HCT116 (cell line): ENCODE data around the gene CENPX. TPM values are rescaled to one million over a fixed set of nuclear protein-coding genes. Genes with fewer than 3 reads are reported as not detected.

Experiments used
- ATAC-seq: fragments of 200-7000 bp; cut with Tn5 transposase; 2 replicates; pipeline ENCODE4 v1.9.1; 2020; ENCODE audit warnings: mild to moderate bottlenecking, moderate library complexity
- BruUV-seq: library from RNA; stranded (reverse); fragments of 400-500 nt; replicated peaks from 2 replicates; lab custom pipeline; 2021; lab: Mats Ljungman, UMichigan
- CTCF ChIA-PET: fragments of 300-600 bp; sonication (Branson Sonifier 250); formaldehyde crosslinking; loops from one replicate; lab custom pipeline; 2021; ENCODE audit warnings: antibody characterized with exemption; lab: Charles Lee
- POLR2A ChIA-PET: fragments of 300-600, 350-600 bp; sonication (Branson Sonifier 250); formaldehyde crosslinking; loops from one replicate; lab custom pipeline; 2021; ENCODE audit warnings: antibody characterized with exemption; lab: Charles Lee
- RAD21 ChIA-PET, 2 experiments: fragments of 300-600 bp; sonication (Branson Sonifier 250); formaldehyde crosslinking; loops; one replicate each; lab custom pipeline; 2023; ENCODE audit warnings: low total read pairs in 2 of 2; ENCODE audit not compliant: uncharacterized antibody in 2 of 2, unreplicated experiment in 2 of 2, low non-redundant PET in 1 of 2; lab: Charles Lee
- DNase-seq: peaks from one replicate; pipeline ENCODE4 v3.0.0-alpha.2; 2010; ENCODE audit warnings: low read depth, low spot score
- H2AFZ ChIP-seq: fragments of 200-600 bp; shearing (Covaris generic), sonication (generic); 2 replicates; pipeline ENCODE4 v1.6.1; 2017; ENCODE audit warnings: low read depth, mixed run types, mixed read lengths, antibody characterized with exemption, low read length; ENCODE audit not compliant: poor library complexity, severe bottlenecking
- H3K27ac ChIP-seq: 2 replicates; pipeline ENCODE4 v1.5.1; 2012; ENCODE audit warnings: low read depth, low read length
- H3K27me3 ChIP-seq: fragments of 200-600 bp; sonication (generic); 2 replicates; pipeline ENCODE4 v1.6.1; 2016; ENCODE audit warnings: mixed run types, low read length, mixed read lengths; ENCODE audit not compliant: insufficient read depth
- H3K36me3 ChIP-seq, 2 experiments: fragments of 200-500 bp in 1 of 2; fragments of 200-600 bp in 1 of 2; sonication (Bioruptor generic) in 1 of 2; sonication (generic) in 1 of 2; 2 replicates each; pipeline versions ENCODE4 v1.5.1 to v1.6.1; 2014 to 2016; ENCODE audit warnings: low read length in 2 of 2, inconsistent platforms in 1 of 2, mixed read lengths in 1 of 2, mixed run types in 1 of 2; ENCODE audit not compliant: insufficient read depth in 2 of 2, control insufficient read depth in 1 of 2
- H3K4me1 ChIP-seq, 2 experiments: fragments of 200-600 bp in 1 of 2; sonication (generic) in 1 of 2; 2 replicates each; pipeline versions ENCODE4 v1.5.1 to v1.6.1; 2012 to 2017; ENCODE audit warnings: low read length in 2 of 2, inconsistent platforms in 1 of 2, mild to moderate bottlenecking in 1 of 2, mixed read lengths in 1 of 2, mixed run types in 1 of 2, moderate library complexity in 1 of 2; ENCODE audit not compliant: insufficient read depth in 2 of 2, control insufficient read depth in 1 of 2
- H3K4me2 ChIP-seq: fragments of 200-600 bp; sonication (generic); 2 replicates; pipeline ENCODE4 v1.6.1; 2017; ENCODE audit warnings: mixed run types, low read length, mixed read lengths
- H3K4me3 ChIP-seq, 2 experiments: fragments of 200-600 bp in 1 of 2; sonication (generic) in 1 of 2; replicated peaks in 1 of 2; 2 replicates each; pipeline ENCODE4 v1.5.1; 2011 to 2016; ENCODE audit warnings: low read length in 2 of 2, control low read depth in 1 of 2, low read depth in 1 of 2, mild to moderate bottlenecking in 1 of 2, mixed read lengths in 1 of 2, mixed run types in 1 of 2
- H3K79me2 ChIP-seq: fragments of 200-600 bp; sonication (generic); 2 replicates; pipeline ENCODE4 v1.6.1; 2017; ENCODE audit warnings: mild to moderate bottlenecking, mixed run types, low read length, moderate library complexity, mixed read lengths; ENCODE audit not compliant: insufficient read depth
- H3K9ac ChIP-seq: fragments of 200-600 bp; sonication (generic); 2 replicates; pipeline ENCODE4 v1.6.1; 2016; ENCODE audit warnings: low read length, mixed read lengths
- H3K9me2 ChIP-seq: fragments of 200-600 bp; sonication (generic), shearing (Covaris generic); 2 replicates; pipeline ENCODE4 v1.6.1; 2017; ENCODE audit warnings: mixed run types, mild to moderate bottlenecking, moderate library complexity; ENCODE audit not compliant: insufficient read depth
- H3K9me3 ChIP-seq, 2 experiments: fragments of 200-500 bp in 1 of 2; fragments of 200-600 bp in 1 of 2; sonication (Bioruptor generic) in 1 of 2; sonication (generic) in 1 of 2; 2 replicates each; pipeline ENCODE4 v1.6.1; 2014 to 2017; ENCODE audit warnings: low read length in 2 of 2, mixed read lengths in 2 of 2, inconsistent platforms in 1 of 2, low read depth in 1 of 2, mild to moderate bottlenecking in 1 of 2, mixed run types in 1 of 2, moderate library complexity in 1 of 2; ENCODE audit not compliant: control insufficient read depth in 1 of 2, insufficient read depth in 1 of 2
- H4K20me1 ChIP-seq: fragments of 200-600 bp; sonication (generic), shearing (Covaris generic); 2 replicates; pipeline ENCODE4 v1.6.1; 2017; ENCODE audit warnings: mixed run types, mild to moderate bottlenecking, moderate library complexity; ENCODE audit not compliant: insufficient read depth
- CBX3 ChIP-seq: IDR thresholded peaks from 2 replicates; pipeline ENCODE4 v1.6.1; 2012; ENCODE audit warnings: low read depth
- EGR1 ChIP-seq: IDR thresholded peaks from 2 replicates; pipeline ENCODE4 v1.6.1; 2012; ENCODE audit warnings: low read depth
- ELF1 ChIP-seq: IDR thresholded peaks from 2 replicates; pipeline ENCODE4 v1.6.1; 2012; ENCODE audit warnings: low read depth, borderline replicate concordance
- EZH2 ChIP-seq: fragments of 200-600 bp; sonication (generic); IDR thresholded peaks from 2 replicates; pipeline ENCODE4 v1.6.1; 2017; ENCODE audit warnings: antibody characterized with exemption, mixed run types
- EZH2phosphoT487 ChIP-seq: fragments of 200-600 bp; IDR thresholded peaks from 2 replicates; pipeline ENCODE4 v1.6.1; 2018; ENCODE audit warnings: antibody characterized with exemption, borderline replicate concordance
- FOSL1 ChIP-seq: IDR thresholded peaks from 2 replicates; pipeline ENCODE4 v1.6.1; 2012; ENCODE audit warnings: low read depth
- POLR2AphosphoS5 ChIP-seq: IDR thresholded peaks from 2 replicates; pipeline ENCODE4 v1.6.1; 2011; ENCODE audit warnings: mild to moderate bottlenecking, low read depth, low read length, moderate library complexity
- RAD21 ChIP-seq: IDR thresholded peaks from 2 replicates; pipeline ENCODE4 v1.6.1; 2012; ENCODE audit warnings: low read depth, mild to moderate bottlenecking
- SIN3A ChIP-seq: IDR thresholded peaks from 2 replicates; pipeline ENCODE4 v1.6.1; 2012; ENCODE audit warnings: low read depth
- SP1 ChIP-seq: IDR thresholded peaks from 2 replicates; pipeline ENCODE4 v1.6.1; 2012; ENCODE audit warnings: low read depth
- SRF ChIP-seq: IDR thresholded peaks from 2 replicates; pipeline ENCODE4 v1.6.1; 2012; ENCODE audit warnings: low read depth
- TCF7L2 ChIP-seq: IDR thresholded peaks from 2 replicates; pipeline ENCODE4 v1.7.0; 2011; ENCODE audit warnings: borderline replicate concordance, inconsistent platforms; ENCODE audit not compliant: insufficient read depth, insufficient read length; ENCODE audit errors: extremely low read depth
- YY1 ChIP-seq: IDR thresholded peaks from 2 replicates; pipeline ENCODE4 v1.6.1; 2011; ENCODE audit warnings: low read length, low read depth, moderate library complexity, mild to moderate bottlenecking; ENCODE audit not compliant: insufficient replicate concordance; ENCODE audit errors: extremely low read depth
- intact Hi-C: fragments of 100-400 bp; cut with micrococcal nuclease; formaldehyde crosslinking; loops from 2 replicates; pipeline ENCODE4 v1.10.0; 2022
- total RNA-seq: library from RNA; stranded (reverse); gene quantifications from one replicate; pipeline ENCODE4 v1.2.1, GENCODE V29; 2021; ENCODE audit not compliant: unreplicated experiment
- TF ChIP-seq, protein P1 (sequence below): IDR thresholded peaks from 2 replicates; pipeline ENCODE4 v1.6.1; 2012
- TF ChIP-seq, protein P2 (sequence below): IDR thresholded peaks from 2 replicates; pipeline ENCODE4 v1.6.1; 2011; ENCODE audit warnings: mild to moderate bottlenecking, low read length, moderate library complexity; ENCODE audit not compliant: insufficient replicate concordance; ENCODE audit errors: extremely low read depth
- TF ChIP-seq, protein P3 (sequence below): IDR thresholded peaks from 2 replicates; pipeline ENCODE4 v1.6.1; 2012

Gene CENPX
- total RNA-seq, 1 experiment from 2014 or later = 184 TPM

DNA sequence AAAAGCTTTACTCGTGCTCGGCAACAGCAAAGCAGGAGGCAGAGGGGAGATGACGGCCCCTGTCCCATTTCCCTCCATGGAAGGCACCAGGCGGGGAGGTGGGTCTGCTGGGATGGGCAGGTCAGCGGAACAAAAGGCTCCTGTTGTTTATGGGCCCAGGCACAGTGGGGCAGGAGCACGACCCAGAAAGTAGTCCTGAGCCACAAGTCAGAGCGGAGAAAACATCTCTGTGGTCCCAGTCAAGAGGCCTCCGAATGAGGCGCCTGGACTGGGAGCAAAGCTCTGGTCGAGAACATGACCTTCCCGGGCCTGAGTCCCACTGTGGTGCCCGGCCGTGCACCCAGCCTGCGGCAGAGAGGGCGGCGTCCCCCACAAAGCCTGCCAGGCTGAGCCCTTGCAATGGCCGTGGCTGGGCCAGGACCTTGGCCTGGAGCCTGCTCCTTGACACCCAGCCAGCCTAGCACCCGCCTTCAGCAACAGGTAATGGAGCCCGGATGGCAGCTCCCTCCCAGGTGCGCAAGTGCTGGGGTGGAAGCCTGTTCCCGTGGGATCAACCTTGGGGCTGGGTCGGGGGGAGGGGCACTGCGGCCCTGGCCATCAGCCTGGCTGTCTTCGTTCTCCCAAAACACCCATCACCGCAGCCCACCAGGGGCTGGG is 25.4 kb upstream of the CENPX start:
- ATAC-seq (no peak), DNase-seq (no peak)
- RAD21 ChIA-PET = interaction anchor here in 1 of 2 experiments (0.7 kb wide), 1 partner anchor 28 kb away, joined by 3 read pairs; no protein-coding TSS in a partner anchor
- TSS peak; percentile 22 for BruUV-seq
- intact Hi-C loops = no loop called here
- Histone ChIP-seq H3K9me3 (no peaks in the 10 kb centered on the region), H3K4me2 (no peak overlapping the region), H3K27ac (no peak overlapping the region; the same call in 1 of the 2 replicates), H3K79me2 (peaks cover 25% of the 10 kb centered on the region), H3K9ac (no peak overlapping the region), H4K20me1 (no peaks in the 10 kb centered on the region), H2AFZ (no peak overlapping the region), H3K9me2 (no peaks in the 10 kb centered on the region), H3K4me1 (peaks cover 8 to 15% of the 10 kb centered on the region in 2 experiments; a peak in 3 of 4 replicates), H3K27me3 (no peaks in the 10 kb centered on the region), H3K36me3 (peaks cover 7 to 19% of the 10 kb centered on the region in 2 experiments; a peak in 2 of 4 replicates), H3K4me3 (no peak overlapping the region)
- CTCF ChIA-PET = no interaction called here
- POLR2A ChIA-PET = no interaction called here
- no peak for TF ChIP-seq POLR2AphosphoS5
- TF ChIP-seq, protein P1, sequence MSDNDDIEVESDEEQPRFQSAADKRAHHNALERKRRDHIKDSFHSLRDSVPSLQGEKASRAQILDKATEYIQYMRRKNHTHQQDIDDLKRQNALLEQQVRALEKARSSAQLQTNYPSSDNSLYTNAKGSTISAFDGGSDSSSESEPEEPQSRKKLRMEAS = no peak
- TF ChIP-seq YY1 = no peak
- TF ChIP-seq RAD21 = no peak
- TF ChIP-seq SP1 = no peak
- TF ChIP-seq ELF1 = no peak
- no peak for TF ChIP-seq FOSL1
- TF ChIP-seq CBX3 = no peak
- TF ChIP-seq EZH2 = no peak
- TF ChIP-seq, protein P2, sequence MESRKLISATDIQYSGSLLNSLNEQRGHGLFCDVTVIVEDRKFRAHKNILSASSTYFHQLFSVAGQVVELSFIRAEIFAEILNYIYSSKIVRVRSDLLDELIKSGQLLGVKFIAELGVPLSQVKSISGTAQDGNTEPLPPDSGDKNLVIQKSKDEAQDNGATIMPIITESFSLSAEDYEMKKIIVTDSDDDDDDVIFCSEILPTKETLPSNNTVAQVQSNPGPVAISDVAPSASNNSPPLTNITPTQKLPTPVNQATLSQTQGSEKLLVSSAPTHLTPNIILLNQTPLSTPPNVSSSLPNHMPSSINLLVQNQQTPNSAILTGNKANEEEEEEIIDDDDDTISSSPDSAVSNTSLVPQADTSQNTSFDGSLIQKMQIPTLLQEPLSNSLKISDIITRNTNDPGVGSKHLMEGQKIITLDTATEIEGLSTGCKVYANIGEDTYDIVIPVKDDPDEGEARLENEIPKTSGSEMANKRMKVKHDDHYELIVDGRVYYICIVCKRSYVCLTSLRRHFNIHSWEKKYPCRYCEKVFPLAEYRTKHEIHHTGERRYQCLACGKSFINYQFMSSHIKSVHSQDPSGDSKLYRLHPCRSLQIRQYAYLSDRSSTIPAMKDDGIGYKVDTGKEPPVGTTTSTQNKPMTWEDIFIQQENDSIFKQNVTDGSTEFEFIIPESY = no peak
- no peak for TF ChIP-seq EZH2phosphoT487
- TF ChIP-seq SRF = no peak
- TF ChIP-seq TCF7L2 = no peak
- no peak for TF ChIP-seq SIN3A
- TF ChIP-seq, protein P3, sequence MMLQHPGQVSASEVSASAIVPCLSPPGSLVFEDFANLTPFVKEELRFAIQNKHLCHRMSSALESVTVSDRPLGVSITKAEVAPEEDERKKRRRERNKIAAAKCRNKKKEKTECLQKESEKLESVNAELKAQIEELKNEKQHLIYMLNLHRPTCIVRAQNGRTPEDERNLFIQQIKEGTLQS = no peak
- TF ChIP-seq EGR1 = no peak
